ENCODE measurements around the gene VN1R5.
"Not testable (repeated sequence)": the region's sequence is repeated elsewhere in the genome, so short reads cannot be mapped to it uniquely, and the experiment has no call there.

The VN1R5 gene

GRCh38 chr1:247274605-247275256 lies 18.9 kb downstream of the VN1R5 start:
- DNase-seq, result no peak

- no peak for DNase-seq
These were observed 21.3 kb downstream of the VN1R5 start for GRCh38 chr1:247277191-247277590.

GRCh38 chr1:247281001-247281574 lies 25.2 kb downstream of the VN1R5 start:
- no peak for DNase-seq

- DNase-seq, result peak in 1 of 2 experiments; percentile 3
These were observed 30.3 kb downstream of the VN1R5 start for GRCh38 chr1:247286134-247286670.

- peak in 1 of 2 experiments; percentile 12 for DNase-seq
These were observed 31.6 kb downstream of the VN1R5 start for GRCh38 chr1:247287460-247287859.

- no peak for DNase-seq
These were observed 32.5 kb downstream of the VN1R5 start for GRCh38 chr1:247288341-247288740.

- DNase-seq, result not testable (repeated sequence)
These were observed 33.5 kb downstream of the VN1R5 start for GRCh38 chr1:247289274-247289892.

- DNase-seq, result no peak
These were observed 34.7 kb downstream of the VN1R5 start for GRCh38 chr1:247290576-247290975.

GRCh38 chr1:247291161-247291560 lies 35.3 kb downstream of the VN1R5 start:
- DNase-seq, result no peak

GRCh38 chr1:247291833-247292561 lies 36.1 kb downstream of the VN1R5 start:
- DNase-seq, result no peak

GRCh38 chr1:247293047-247293446 lies 37.2 kb downstream of the VN1R5 start:
- no peak for DNase-seq

- no peak for DNase-seq
These were observed 38.4 kb downstream of the VN1R5 start for GRCh38 chr1:247294282-247294681.

- DNase-seq, result no peak
These were observed 39.4 kb downstream of the VN1R5 start for GRCh38 chr1:247295274-247295684.

- DNase-seq, result no peak
These were observed 39.9 kb downstream of the VN1R5 start for GRCh38 chr1:247295746-247296145.

- DNase-seq, result no peak
These were observed 40.8 kb downstream of the VN1R5 start for GRCh38 chr1:247296599-247297180.

- no peak for DNase-seq
These were observed 41.6 kb downstream of the VN1R5 start for GRCh38 chr1:247297263-247298123.

- no peak for DNase-seq
These were observed 42.2 kb downstream of the VN1R5 start for GRCh38 chr1:247298124-247298481.

GRCh38 chr1:247298701-247299100 lies 42.8 kb downstream of the VN1R5 start:
- no peak for DNase-seq

GRCh38 chr1:247299723-247300381 lies 44.0 kb downstream of the VN1R5 start:
- no peak for DNase-seq

- DNase-seq, result no peak
These were observed 44.8 kb downstream of the VN1R5 start for GRCh38 chr1:247300491-247301175.

GRCh38 chr1:247301176-247301540 lies 45.3 kb downstream of the VN1R5 start:
- no peak for DNase-seq
